HG03439 (cell line): ENCODE results near the gene CALR.
"Not testable (repeated sequence)": the region's sequence is repeated elsewhere in the genome, so short reads cannot be mapped to it uniquely, and the experiment has no call there.

Experiments
- ATAC-seq: cut with Tn5 transposase; IDR thresholded peaks from one replicate; pipeline ENCODE4 v1.9.1; 2021; ENCODE audit warnings: mild to moderate bottlenecking, moderate library complexity; ENCODE audit not compliant: unreplicated experiment

Gene CALR

DNA sequence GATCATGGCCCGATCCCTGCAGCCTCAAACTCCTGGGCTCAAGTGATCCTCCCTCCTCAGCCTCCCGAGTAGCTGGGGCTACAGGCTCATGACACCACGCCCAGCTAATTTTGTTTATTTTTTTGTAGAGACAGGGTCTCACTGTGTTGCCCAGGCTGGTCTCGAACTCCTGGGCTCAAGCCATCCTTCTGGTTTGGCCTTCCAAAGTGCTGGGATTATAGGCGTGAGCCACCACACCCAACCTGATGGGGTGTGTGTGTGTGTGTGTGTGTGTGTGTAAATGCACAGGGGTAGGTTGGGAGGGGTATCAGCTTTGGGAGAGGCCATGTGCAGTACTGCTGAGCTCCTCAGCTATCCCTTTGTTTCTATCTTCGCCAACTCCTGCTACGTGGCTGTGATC, 37.7 kb downstream of the CALR start:
- ATAC-seq: not testable (repeated sequence)

GRCh38 chr19:12979974-12980373, 41.6 kb downstream of the CALR start:
- no peak for ATAC-seq

- ATAC-seq: no peak
Measured at GRCh38 chr19:12982648-12983047, 44.2 kb downstream of the CALR start.

- ATAC-seq: no peak
Measured at GRCh38 chr19:12983091-12983490, 44.7 kb downstream of the CALR start.

DNA sequence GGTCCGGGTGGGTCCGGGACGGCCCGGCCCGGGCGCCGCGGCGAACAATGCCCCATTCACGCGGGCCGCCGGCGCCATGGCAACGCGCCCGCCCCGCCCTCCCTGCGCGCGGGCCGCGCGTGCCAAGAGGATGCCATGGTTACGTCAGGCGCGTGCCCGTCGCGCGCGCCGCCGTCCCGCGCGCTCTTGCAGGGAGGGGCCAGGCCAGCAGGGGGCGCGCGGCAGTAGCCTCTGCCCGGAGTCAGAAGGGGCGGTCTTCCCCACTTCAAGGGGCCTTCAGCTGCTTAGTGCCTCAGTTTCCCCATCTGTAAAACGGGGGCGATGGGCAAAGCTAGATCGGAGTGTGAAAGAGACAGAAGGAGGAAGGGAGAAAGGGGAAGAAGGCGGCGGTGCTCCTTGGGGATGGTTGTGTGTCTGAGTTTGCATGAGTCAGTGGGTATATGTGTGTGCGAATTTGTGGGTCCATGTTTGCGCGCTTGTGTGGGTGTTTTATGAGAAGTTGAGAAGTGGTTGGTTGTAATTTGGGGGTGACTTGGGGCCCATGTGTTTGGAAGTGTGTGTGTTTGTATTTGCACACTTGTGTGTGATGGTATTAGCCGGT, 45.2 kb downstream of the CALR start:
- no peak for ATAC-seq

DNA sequence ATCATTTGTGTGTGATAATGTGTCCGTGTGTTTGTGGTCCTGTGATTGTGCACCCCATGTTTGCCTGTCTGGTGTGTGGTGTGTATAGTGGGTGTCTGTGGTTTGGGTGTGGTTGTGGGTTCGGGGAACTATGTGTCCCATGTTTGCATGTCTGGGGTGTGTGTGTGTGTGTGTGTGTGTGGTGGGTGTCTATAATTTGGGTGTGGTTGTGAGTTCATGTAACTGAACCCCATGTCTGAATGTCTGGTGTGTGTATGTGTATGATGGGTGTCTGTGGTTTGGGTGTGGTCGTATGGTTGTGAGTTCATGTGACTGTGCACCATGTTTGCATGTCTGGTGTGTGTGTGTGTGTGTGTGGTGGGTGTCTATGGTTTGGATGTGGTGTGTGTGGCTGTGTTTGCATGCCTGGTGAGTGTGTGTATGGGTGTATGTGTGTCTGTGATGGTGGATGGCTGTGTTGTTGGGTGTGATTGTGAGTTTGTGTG, 45.8 kb downstream of the CALR start:
- no peak for ATAC-seq

- no peak for ATAC-seq
Measured at GRCh38 chr19:12984683-12985048, 46.3 kb downstream of the CALR start.

GRCh38 chr19:12985049-12985776, 46.8 kb downstream of the CALR start:
- ATAC-seq: no peak

DNA sequence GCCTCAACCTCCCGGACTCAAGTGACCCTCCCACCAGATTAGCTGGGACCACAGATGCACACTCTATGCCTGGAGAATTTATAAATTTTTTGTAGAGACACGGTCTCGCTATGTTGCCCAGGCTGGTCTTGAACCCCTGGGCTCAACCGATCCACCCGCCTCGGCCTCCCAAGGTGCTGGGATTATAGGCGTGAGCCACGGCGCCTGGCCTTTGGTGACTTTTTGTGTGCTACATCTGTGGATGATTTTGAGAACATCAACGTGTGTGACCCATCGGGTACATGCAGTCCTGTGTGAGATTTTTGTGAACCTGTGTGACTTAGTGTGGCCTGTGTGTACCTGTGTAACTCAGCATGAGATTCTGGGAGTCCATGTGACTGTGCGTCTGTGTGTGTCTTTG, 48.3 kb downstream of the CALR start:
- no peak for ATAC-seq

GRCh38 chr19:12987190-12987589, 48.8 kb downstream of the CALR start:
- no peak for ATAC-seq

DNA sequence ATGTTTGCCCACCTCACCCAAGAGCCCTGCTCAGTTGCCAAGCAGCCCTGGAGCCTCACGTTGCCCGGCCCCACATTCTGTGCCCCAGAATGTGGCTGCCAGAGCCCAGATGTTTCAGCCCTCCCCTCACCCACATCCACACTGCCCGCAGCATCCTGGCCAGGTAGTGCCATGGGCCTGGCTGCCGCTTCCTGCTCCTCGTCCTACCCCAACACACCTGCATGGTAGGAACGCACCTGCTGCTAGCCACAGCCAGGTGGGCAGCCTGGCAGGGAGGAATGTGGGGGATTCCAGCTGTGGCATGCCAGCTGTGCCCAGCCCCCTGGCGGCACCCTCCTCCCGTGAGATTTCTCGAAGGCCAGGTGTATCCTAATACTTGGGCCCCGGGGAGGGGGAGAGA, 49.4 kb downstream of the CALR start:
- no peak for ATAC-seq

- ATAC-seq: no peak
Measured at GRCh38 chr19:12990431-12990830, 52.0 kb downstream of the CALR start.

DNA sequence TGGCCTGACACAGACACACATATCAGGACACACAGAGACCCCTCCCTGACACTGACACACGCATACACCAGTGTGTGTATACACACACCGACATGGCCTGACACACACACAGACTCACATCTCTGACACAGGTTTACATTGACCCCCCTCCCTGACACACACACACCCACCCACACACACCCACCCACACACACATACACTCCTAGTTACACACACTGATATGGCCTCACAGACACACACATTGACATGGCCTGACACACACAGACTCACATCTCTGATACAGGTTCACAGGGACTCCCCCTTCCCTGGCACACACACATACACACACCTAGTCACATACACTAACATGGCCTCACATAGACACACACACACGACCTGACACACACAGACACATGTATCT, 52.4 kb downstream of the CALR start:
- no peak for ATAC-seq

GRCh38 chr19:12991296-12991695, 52.9 kb downstream of the CALR start:
- no peak for ATAC-seq

- ATAC-seq: no peak
Measured at GRCh38 chr19:12992729-12993128, 54.3 kb downstream of the CALR start.

DNA sequence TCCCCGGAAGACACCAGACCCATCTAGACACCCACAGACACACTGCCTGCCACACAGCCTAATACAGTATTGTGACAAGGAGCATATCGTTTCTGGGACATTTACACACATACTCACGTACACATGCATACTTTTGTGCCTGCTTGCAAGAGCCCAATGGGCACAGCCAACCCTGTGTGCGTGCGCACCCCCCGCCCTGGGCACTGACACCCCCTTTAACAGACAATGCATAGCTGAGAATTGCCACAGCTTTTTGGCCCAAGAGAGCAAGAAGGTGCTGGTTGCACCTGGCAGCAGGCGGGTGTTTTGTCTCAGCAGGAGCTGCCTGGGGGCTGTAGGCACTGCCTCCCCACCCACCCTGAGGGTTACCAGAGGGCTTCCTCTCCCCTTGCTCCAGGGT, 55.2 kb downstream of the CALR start:
- no peak for ATAC-seq
